H54 (cell line): ENCODE measurements around the gene GRID1.

Experiments used
- DNase-seq: peaks from one replicate; pipeline ENCODE4 v3.0.0; 2011; ENCODE audit warnings: low spot score, mixed read lengths; ENCODE audit not compliant: insufficient read length
- FAIRE-seq: peaks from 3 replicates; lab custom pipeline; 2011; peaks lifted over from hg19 to GRCh38; lab: Jason Lieb, UNC
- POLR2A ChIP-seq: IDR thresholded peaks from 2 replicates; pipeline ENCODE4 v1.6.1; 2011; ENCODE audit warnings: low read depth, mild to moderate bottlenecking, low read length

GRID1 gene

DNA sequence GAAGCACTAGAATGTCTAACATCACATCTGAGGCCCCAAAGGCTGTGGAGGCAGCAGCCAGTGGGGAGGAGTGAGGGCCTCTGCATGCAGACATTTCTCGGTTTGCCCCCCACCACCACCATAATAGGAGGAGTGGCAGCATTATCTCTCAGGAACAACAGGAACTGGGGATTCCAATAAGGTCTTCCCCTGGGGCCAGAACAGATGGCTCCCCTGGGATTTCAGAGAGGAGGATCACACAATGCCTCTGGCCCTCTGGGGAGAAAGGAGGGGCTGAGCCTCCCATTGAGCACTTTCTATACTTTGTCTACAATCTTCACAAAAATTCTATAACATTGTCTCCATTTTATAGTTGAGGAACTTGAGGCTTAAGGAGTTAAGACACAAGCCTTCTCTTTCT is 61.1 kb downstream of the GRID1 start:
- DNase-seq (no peak), FAIRE-seq (no peak)
- no peak for TF ChIP-seq POLR2A

DNA sequence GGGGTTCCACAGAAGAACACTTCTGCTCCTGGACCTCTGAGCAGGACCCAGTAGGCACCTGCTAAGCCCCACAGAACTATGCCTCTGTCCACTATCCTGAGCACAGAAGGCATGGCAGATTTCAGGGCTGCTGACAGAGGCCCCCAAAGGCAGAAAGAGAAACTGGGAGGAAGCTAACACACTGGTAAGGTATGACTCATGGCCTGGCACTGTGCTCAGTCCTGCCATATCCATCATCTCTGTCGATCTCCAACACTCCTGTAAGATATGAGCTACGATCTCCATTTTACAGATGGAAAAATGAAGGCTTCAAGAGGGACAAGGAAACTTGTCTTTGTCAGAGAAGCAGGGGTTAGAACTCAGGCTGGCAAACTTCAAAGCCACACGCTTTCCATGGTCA is 62.2 kb downstream of the GRID1 start:
- DNase-seq: no peak
- TF ChIP-seq POLR2A: no peak
- no peak for FAIRE-seq

DNA sequence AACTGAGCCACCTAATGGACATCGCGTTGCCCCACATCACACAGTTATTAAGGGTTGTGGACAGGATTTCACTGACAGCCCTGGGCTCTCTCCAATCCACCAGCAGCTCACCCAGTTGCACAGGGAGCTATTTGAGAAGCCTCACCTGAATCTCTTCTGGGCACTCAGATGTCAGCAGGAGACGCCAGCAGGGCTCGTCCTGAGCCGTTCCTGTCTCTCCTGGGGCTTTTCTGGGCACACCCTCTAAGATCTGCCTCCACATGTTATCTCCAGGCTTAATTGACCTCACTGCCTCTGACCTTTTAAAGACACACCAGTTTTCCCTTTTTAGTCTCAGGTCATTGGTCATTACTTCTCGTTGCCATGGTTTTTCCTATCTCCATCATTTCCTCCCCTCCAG is 63.0 kb downstream of the GRID1 start:
- FAIRE-seq (no peak), DNase-seq (no peak)
- TF ChIP-seq POLR2A: no peak

DNA sequence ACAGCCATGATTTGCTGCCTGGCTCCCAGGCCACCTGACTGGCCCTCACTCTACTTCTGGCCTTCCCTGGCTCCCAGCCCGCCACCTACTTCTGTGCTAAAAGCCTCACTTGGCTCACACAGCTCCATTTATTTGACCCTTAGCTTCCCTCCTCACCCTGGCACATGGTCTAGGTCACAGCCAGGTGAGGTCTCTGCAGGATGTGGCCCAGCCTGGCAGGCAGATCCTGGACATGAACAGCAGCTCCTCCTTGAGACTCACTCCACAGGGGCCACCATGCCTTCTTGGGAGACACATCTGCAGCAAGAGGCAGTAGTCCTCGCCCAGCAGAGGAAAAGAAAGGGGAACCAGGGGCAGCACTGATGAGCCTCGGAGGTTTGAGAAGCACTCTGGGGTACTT is 64.6 kb downstream of the GRID1 start:
- no peak for TF ChIP-seq POLR2A
- no peak for FAIRE-seq
- DNase-seq: no peak

DNA sequence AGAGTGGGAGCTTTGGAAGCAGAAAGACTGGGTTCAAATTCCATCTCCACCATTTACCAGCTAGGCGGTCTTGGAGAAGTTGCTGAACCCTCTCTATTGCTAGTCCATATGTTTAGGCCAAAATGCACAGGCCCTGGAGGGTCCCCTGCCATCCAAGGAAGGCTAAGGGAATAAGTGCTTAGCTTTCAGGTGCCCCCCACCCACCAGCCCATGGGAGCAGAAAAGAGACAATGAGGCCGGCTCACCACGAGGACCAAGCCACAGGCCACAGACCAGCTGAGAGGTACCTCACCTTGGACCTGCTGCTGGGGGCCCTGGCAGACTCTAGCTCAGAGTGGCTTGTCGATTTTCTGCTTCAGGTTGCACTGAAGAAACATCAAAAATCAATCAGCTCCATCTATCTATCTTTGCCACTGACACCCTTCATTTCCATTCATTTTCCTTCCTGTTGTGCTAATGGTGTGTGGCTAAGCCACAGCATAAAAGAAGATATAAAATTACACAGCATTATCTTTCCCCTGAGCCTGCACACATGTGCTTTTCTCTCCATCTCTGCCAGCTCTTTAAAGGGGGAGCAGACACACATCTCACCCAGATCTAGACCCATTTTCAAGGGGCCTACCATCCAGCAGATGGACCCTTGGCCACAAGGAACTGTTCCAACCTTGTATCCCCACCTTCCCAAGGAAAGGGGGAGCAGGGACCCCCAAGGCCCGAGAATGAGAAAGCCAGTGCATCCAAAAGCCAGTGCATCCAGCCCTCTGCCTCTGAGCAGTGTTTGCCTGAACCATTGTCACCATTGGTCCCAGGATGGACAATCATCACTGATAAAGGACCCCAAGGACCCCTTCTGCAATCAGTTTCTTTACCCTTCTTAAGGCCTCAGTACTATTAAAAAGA is 65.4 kb downstream of the GRID1 start:
- FAIRE-seq: no peak
- no peak for TF ChIP-seq POLR2A
- no peak for DNase-seq

DNA sequence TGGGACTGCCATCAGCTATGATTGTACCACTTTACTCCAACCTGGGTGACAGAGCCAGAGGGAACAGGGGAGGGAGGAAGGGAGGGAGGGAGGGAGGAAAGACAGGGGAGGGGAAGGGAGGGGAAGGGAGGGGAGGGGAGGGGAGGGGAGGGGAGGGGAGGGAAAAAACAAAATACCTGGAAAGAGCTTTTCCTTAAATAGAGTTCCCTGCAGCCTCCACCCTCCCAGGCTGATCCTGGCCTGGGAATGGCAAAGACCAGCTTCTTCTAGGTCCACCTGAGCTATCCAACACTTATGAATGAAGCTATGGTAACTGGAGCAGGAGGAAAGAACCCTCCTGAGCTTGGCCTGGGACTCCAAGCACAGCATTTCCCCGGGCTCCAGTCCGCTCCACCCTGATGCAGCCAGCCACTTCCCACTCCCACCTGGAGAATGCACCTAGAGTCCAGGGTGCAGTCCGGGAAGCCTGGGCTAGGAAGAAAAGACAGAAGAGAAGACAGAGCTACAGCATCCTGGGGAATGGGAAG is 66.1 kb downstream of the GRID1 start:
- FAIRE-seq (no peak), DNase-seq (no peak)
- TF ChIP-seq POLR2A: no peak

DNA sequence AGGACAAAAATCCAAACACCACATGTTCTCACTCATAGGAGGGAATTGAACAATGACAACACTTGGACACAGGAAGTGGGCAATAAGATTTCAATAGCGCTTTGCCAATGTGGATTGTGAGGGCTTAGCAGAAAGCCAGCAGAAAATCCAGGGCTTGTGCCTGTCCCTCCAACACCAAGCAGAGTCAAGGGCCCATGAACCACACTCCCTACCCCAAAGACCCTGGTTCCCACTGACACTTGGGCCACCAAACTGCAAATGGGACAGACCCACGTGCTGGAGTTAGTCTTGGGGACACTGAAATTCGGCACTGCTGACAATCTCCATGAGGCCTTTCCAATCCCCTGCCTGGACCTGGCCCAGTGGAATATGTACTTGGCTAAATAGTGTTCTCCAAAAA is 67.0 kb downstream of the GRID1 start:
- no peak for TF ChIP-seq POLR2A
- DNase-seq (no peak), FAIRE-seq (no peak)

DNA sequence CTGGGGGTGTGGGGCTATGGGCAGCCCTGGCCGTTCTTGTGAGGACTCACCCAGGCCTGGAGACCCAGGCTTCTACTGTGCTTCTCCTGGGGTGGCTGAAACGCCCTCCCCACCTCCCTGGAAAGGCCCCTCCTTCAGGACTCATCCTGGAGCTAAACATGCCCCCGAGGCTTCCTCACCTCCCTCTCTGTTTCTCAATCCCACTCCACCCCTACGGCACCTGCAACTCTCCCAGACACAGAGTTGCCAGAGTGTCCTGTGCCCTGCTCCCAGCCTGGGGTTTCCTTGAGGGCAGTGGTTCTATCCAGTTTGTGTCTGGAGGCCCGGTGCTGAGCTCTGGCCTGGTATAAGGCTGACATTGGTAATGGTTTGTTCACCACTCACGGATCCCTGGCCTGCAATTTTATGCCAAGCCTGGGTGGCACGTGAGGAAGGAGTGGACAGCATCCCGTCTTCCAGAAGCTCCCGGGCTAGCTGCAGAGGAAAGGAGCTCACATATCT is 68.0 kb downstream of the GRID1 start:
- DNase-seq: no peak
- no peak for TF ChIP-seq POLR2A
- FAIRE-seq: no peak

DNA sequence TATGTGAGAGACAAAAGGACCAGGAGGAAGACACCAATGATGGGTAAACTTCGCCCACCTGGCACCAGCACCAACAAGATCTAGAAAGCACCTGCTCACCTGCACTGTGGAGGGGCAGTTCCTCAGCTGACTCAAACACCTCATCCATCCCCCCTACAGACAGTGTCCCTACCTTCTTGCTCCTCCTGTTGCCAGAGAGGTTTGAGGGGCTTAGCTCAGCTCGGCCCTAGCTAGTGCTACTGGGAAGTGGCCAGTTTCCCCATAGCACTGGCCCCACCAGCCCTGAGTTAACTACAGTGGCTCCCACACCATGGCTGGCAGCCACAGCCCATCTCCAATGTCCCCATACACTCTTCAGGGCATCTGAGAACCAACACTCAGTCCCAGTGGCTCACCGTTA is 70.8 kb downstream of the GRID1 start:
- FAIRE-seq: no peak
- no peak for DNase-seq
- no peak for TF ChIP-seq POLR2A

DNA sequence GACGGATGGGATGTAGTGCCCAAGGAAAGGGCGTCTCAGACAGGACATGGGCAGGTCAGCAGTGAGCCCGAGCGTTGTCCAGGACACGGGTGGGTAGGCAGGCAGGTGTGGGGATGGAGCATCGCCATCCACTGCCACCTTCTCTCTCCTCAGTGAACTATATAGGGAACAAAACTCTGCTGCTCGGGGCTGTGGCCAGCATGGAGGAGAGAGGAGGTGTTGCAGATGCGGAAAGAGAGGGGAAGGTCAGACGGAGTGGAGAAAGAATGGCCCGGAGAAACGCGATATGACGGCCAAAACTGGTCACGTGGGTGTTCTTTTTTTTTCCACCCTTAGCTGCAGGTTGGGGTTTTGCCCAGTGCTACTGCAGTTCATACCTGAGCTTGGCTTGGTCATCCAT is 71.2 kb downstream of the GRID1 start:
- TF ChIP-seq POLR2A: no peak
- no peak for DNase-seq
- FAIRE-seq: no peak

DNA sequence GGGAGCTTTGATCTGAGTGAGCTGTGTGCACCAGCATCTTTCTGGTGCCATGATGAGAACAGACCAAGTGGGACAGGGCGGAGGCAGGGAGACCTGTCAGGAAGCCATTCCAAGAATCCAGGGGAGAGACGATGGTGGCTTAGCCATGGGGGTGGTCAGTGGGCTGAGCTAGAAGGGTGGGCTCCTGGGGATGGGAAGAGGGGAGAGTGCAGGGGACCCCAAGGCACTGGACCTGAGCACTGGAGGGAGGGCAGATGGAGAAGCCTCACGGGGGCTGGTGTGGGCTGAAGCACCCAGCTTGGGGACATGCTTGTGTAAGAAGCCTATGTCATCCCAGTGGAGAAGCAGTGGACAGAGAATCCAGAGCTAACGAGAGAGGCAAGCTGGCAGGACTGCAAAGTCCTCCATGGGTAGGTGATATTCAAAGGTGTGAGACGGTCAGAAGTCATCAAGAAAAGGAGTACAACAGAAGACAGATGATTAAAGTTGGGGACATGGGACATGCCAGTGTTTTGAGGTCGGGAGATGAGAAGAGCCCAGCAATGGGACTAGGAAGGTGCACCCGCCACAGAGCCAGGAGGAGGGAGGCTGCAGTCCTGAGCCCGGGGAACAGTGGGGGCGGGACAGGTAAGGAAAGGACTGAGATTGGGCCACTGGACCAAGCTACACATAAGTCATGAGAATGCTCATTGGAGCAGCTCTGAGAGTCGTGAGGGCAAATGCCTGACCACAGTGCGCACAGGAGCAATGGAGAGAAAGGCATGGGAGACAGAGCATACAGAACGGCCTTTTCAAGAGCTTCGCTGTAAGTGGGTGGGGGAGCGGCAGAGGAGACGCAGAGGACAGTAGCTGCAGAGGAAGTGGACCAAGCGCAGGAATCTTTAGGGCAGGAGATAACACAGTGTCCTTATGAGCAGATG is 72.0 kb downstream of the GRID1 start:
- FAIRE-seq (no peak), DNase-seq (no peak)
- no peak for TF ChIP-seq POLR2A

DNA sequence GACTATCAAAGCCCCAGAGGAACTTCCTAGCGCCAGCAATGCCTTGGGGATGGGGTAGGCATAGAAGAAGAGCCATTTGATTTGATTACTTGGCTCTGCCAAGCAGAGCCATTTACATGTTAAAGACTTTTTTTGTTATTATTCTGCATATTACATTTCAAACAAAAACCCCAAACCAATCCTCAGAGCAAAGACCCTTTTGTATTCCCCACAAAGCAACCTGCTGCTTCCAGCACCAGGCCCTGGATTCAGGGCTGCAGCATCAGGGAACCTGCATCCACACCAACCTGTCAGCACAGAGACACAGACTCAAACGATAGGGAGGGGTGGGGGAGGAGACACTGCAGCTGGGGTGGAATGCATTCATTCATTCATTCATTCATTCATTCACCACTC is 73.2 kb downstream of the GRID1 start:
- no peak for TF ChIP-seq POLR2A
- DNase-seq (no peak), FAIRE-seq (no peak)

DNA sequence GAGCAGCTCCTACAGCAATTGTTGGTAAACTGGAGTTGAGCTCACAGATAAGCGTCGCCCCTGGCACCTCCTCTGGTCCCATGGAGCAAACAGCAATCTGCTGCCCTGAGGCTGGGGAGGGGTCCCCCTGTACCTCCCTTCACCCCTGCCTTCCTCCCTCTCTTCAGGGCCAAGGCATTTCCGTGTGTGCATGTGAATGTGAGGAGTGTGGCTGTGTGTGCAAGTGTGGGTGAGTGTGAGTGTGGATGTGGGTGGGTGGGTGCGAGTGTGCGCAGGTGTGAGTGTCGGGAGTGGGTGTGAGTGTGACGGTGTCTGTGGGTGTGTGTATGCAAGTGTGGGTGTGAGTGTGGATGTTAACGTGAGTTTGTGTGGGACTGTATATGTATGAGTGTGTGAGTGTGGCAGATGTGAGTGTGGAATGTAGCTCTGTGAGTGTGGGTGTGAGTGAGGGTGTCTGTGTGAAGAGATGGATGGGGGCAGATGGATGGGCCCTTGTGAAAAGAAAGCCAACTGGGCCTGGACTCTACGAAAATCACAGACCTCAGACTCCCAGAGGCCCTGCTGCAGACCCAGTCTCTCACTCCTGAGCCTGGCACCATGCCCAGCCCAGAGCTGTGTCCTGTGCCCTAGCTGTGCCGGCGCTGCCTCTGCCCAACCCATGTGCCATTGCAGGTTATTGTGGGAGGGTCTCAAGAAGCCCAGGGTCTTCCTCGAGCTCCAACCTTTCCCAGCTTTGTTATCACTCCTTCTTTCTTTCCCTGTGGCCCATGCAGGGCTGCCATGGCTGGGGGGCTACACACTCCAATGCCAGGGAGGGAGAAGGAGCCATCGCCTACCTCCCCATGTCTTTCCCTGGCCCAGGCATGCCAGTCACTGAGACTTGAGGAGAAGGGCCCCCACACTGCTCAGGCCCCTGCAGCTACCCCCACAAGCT is 73.9 kb downstream of the GRID1 start:
- FAIRE-seq: no peak
- TF ChIP-seq POLR2A: no peak

More for the DNA sequence above, 73.9 kb downstream of the GRID1 start:
- DNase-seq: no peak
